H1 (cell line): Measurements from ENCODE around the gene RERE. TPM values are rescaled to one million over a fixed set of nuclear protein-coding genes. Genes with fewer than 3 reads are reported as not detected.

ENCODE experiments used
- CHD7 ChIP-seq: fragments of 300-600 bp; sonication (generic); IDR thresholded peaks from 2 replicates; pipeline ENCODE4 v1.7.1; 2012; ENCODE audit warnings: low read length, moderate library complexity, mild to moderate bottlenecking, inconsistent platforms; ENCODE audit not compliant: insufficient replicate concordance
- polyA plus RNA-seq, 7 experiments: library from polyadenylated mRNA; depleted of rRNA in 3 of 7; stranded (reverse) in 5 of 7; unstranded in 2 of 7; fragments of >200 nt in 5 of 7; fragments of 200-250 nt in 2 of 7; gene quantifications; 1 replicate in 5 of 7; 2 replicates in 1 of 7; 4 replicates in 1 of 7; pipeline versions ENCODE4 v1.2.1 to v1.2.3, GENCODE V29; 2011 to 2013; ENCODE audit warnings: missing spikeins in 2 of 7, mixed read lengths in 2 of 7
- total RNA-seq: library from RNA; stranded (reverse); fragmentation: NEBNext Ultra II Directional; extraction: Animal tissue kit (Norgen Biotek cat#: 25700); gene quantifications from 2 replicates; pipeline ENCODE4 v1.2.1, GENCODE V29; 2021

Gene RERE
- total and polyA plus RNA-seq, 2 of the 8 experiments (the other 6 are each of a cell fraction or from before 2014, with no cell fraction given), result 15.3 to 142 TPM

GRCh38 chr1:8407652-8408051, 409.8 kb downstream of the RERE start (continued):
- no peak for TF ChIP-seq CHD7
